ENCODE results near the gene NKAPD1. TPM values are rescaled to one million over a fixed set of nuclear protein-coding genes. Genes with fewer than 3 reads are reported as not detected.

The NKAPD1 gene
- total and polyA plus RNA-seq, 9 of the 15 experiments (the other 6 are each of a cell fraction or from before 2014, with no cell fraction given) = 14.1 to 73.5 (median 29.3) TPM

DNA sequence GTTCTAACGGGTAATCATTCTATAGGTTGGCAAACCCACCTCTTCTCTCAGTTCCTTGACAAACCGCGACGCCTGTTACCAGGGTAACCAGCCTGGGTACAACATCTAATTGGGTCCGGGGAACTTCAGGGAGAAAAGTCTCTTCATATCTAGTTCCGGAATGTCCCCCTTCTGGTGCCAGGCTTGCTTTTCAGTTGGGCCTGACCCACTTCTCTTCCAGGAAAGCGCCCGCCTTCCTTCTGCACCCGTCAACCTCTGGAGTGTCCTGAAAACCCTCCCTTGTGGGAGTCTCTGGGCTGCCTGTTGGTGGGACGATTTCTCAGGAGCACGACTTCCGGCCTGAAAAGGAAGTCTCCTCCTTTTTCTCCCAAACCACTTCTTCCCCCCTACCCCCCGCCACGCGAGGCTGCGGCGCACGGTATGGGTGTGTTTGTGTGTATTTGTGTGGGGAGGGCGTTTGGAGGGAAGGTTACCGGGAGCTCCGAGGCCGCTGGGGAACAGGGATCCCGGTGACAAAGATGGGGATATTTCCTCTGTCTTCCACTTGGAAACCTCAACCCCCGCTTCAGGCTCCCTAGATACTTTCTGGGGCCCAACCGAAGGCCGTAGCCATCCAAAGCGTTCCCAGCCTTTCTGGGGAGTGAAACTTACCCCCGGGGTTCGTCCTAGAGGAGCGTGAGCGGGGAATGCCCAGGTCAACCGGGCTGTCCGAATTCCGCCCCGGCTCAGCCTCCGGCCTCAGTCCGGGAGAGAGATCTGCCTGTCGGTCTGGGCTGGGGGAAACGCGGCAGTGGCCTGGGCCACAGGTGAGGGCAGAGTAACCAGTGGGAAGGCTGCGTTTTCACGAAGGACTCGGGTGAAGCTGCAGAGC lies at the start of gene NKAPD1, which contains the start of gene PIH1D2 (continued):
- TF ChIP-seq, protein P1, sequence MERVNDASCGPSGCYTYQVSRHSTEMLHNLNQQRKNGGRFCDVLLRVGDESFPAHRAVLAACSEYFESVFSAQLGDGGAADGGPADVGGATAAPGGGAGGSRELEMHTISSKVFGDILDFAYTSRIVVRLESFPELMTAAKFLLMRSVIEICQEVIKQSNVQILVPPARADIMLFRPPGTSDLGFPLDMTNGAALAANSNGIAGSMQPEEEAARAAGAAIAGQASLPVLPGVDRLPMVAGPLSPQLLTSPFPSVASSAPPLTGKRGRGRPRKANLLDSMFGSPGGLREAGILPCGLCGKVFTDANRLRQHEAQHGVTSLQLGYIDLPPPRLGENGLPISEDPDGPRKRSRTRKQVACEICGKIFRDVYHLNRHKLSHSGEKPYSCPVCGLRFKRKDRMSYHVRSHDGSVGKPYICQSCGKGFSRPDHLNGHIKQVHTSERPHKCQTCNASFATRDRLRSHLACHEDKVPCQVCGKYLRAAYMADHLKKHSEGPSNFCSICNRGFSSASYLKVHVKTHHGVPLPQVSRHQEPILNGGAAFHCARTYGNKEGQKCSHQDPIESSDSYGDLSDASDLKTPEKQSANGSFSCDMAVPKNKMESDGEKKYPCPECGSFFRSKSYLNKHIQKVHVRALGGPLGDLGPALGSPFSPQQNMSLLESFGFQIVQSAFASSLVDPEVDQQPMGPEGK (CRISPR knock-in tag; IDR thresholded peaks at IDR 0.05; ENCODE audit: borderline replicate concordance) = peak; percentile 43; the same call in 1 of the 2 replicates
- TF ChIP-seq ARNT (IDR thresholded peaks at IDR 0.05) (peak; percentile 90 to 96; a peak in 3 of 4 replicates), PHF21A (IDR thresholded peaks at IDR 0.05; ENCODE audit: borderline replicate concordance, low read depth) (no peak), ATF1 (CRISPR knock-in tag; IDR thresholded peaks at IDR 0.05) (no peak), ATF1 (tag; IDR thresholded peaks at IDR 0.05) (peak; percentile 82), MXI1 (IDR thresholded peaks at IDR 0.05; ENCODE audit: low read depth, low read length) (peak; percentile 69; the same call in 1 of the 2 replicates), MXD1 (CRISPR knock-in tag; IDR thresholded peaks at IDR 0.05; ENCODE audit: borderline replicate concordance, poor library complexity, severe bottlenecking) (peak; percentile 13), BHLHE40 (IDR thresholded peaks at IDR 0.05; ENCODE audit: low read length) (peak; percentile 54), CREM (IDR thresholded peaks at IDR 0.05; ENCODE audit: low read depth) (peak; percentile 61), E2F8 (IDR thresholded peaks at IDR 0.05; ENCODE audit: low read depth, partially characterized antibody) (peak; percentile 98)
- TF ChIP-seq, protein P2, sequence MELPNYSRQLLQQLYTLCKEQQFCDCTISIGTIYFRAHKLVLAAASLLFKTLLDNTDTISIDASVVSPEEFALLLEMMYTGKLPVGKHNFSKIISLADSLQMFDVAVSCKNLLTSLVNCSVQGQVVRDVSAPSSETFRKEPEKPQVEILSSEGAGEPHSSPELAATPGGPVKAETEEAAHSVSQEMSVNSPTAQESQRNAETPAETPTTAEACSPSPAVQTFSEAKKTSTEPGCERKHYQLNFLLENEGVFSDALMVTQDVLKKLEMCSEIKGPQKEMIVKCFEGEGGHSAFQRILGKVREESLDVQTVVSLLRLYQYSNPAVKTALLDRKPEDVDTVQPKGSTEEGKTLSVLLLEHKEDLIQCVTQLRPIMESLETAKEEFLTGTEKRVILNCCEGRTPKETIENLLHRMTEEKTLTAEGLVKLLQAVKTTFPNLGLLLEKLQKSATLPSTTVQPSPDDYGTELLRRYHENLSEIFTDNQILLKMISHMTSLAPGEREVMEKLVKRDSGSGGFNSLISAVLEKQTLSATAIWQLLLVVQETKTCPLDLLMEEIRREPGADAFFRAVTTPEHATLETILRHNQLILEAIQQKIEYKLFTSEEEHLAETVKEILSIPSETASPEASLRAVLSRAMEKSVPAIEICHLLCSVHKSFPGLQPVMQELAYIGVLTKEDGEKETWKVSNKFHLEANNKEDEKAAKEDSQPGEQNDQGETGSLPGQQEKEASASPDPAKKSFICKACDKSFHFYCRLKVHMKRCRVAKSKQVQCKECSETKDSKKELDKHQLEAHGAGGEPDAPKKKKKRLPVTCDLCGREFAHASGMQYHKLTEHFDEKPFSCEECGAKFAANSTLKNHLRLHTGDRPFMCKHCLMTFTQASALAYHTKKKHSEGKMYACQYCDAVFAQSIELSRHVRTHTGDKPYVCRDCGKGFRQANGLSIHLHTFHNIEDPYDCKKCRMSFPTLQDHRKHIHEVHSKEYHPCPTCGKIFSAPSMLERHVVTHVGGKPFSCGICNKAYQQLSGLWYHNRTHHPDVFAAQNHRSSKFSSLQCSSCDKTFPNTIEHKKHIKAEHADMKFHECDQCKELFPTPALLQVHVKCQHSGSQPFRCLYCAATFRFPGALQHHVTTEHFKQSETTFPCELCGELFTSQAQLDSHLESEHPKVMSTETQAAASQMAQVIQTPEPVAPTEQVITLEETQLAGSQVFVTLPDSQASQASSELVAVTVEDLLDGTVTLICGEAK (IDR thresholded peaks at IDR 0.05) = peak; percentile 100
- TF ChIP-seq, protein P2 (CRISPR knock-in tag; IDR thresholded peaks at IDR 0.05) = no peak
